ENCODE data around the gene FARP1. TPM values are rescaled to one million over a fixed set of nuclear protein-coding genes. Genes with fewer than 3 reads are reported as not detected.
A peak's percentile ranks its signal among the peaks of the same experiment; 100 is the strongest.

The FARP1 gene
- total and polyA plus RNA-seq, 2 of the 13 experiments (the other 11 are each of a cell fraction or from before 2014, with no cell fraction given), result 70.6 to 126 TPM

DNA sequence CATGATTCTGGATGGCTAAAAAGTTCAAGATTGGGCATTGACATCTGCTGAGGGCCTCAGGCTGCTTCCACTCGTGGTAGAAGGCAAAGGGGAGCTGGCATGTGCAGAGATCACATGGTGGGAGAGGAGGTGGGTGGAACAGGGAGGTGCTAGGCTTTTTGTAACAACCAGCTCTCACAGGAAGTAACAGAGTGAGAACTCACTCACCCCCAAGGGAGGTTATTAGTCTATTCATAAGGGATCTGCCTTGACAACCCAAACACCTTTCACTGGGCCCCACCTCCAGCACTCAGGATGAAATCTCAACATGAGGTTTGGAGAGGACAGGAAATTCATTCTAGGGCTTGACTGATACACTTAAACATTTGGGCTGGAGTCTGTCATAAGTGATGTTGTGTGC is 231.9 kb downstream of the FARP1 start:
- ATAC-seq, result no peak
- ChIA-PET POLR2A (no interaction called here), CTCF (ENCODE audit: low intra/inter-chr PET ratio, low total read pairs) (no interaction called here)
- H3K9me3 ChIP-seq (ENCODE audit: low read length), result no peaks in the 10 kb centered on the region
- H3K9ac ChIP-seq (ENCODE audit: insufficient read depth, low read depth, low read length), result no peak overlapping the region
- 89% methylated on average over 1 of the region's 1 CpG for WGBS (ENCODE audit: low lambda C conversion rate)
- H3K27ac ChIP-seq (ENCODE audit: extremely low read length, insufficient read depth, low read length), result no peak overlapping the region
- H3K4me3 ChIP-seq (replicated peaks in 1 of 3; ENCODE audit: insufficient read depth in 1 of 3, low read depth in 2 of 3, low read length in 3 of 3), result no peak overlapping the region
- peaks cover 31% of the 10 kb centered on the region; the same call in 1 of the 2 replicates for H4K20me1 ChIP-seq (ENCODE audit: insufficient read depth, low read length)
- H3K79me2 ChIP-seq (ENCODE audit: insufficient read depth, low read length), result peaks cover 24% of the 10 kb centered on the region
- peaks cover 20 to 65% of the 10 kb centered on the region in 2 experiments for H3K36me3 ChIP-seq (replicated peaks in 1 of 2; ENCODE audit: control insufficient read depth in 1 of 2, insufficient read depth in 2 of 2, low read length in 2 of 2)
- DNase-seq (ENCODE audit: low spot score), result no peak
- no peaks in the 10 kb centered on the region for H3K4me1 ChIP-seq (ENCODE audit: insufficient read depth, low read length)
- no peak overlapping the region for H2AFZ ChIP-seq (ENCODE audit: low read length)
- TF ChIP-seq ZNF484 (CRISPR knock-in tag; IDR thresholded peaks at IDR 0.05; ENCODE audit: borderline replicate concordance, low read depth) (0 out of 2 replicates have a peak, but pooled peaks have one; percentile 14), ARID2 (CRISPR knock-in tag; IDR thresholded peaks at IDR 0.05; ENCODE audit: borderline replicate concordance) (no peak), RBM22 (optimal IDR thresholded peaks at IDR 0.05; ENCODE audit: low read length) (peak; percentile 16)
- H3K4me2 ChIP-seq (ENCODE audit: low read depth, low read length), result no peak overlapping the region
- intact Hi-C loops (cut with micrococcal nuclease; ENCODE audit: unreplicated experiment) (no loop called here), in situ Hi-C loops (cut with HindIII; ENCODE audit: extremely low pct_ligation_motif_present, low pct_unique_long_range_greater_than_20kb) (no loop called here)
- no TSS peak for BruUV-seq (replicated peaks)
- H3K27me3 ChIP-seq (ENCODE audit: control insufficient read depth in 1 of 2, insufficient read depth in 2 of 2, low read length in 2 of 2), result no peaks in the 10 kb centered on the region
- FAIRE-seq, result no peak

DNA sequence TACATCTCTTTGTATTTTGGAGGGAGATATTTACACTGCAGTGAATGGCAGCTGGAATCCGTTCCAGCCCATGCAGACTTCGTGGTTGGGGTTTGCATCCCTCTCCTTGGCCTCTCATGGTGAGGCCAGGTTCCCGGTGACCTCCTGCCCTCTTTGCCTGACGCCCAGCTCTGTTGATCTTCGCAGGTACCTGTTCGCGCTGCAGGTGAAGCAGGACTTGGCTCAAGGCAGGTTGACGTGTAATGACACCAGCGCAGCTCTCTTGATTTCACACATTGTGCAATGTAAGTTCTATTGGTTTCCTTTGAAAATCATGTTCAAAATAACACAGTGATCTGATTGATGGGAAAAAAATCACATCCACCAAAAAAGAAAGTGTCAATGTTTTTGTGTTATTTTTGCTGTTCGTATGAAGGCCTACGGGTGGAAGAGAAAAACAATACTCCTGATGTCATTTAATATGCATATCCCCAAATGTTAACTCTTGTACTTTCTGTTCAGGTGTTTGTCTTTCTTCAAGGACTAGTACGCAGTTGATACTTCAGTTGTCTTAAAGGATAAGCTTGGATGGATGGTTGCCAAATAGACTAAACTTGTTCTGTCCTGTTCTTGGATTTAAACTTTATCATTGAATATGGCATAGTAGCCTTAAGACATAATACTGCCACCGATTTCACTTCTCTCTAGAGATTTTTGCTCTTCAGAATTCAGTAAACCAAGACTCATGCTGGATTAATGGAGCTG is 234.9 kb downstream of the FARP1 start:
- 98% methylated on average over 13 of the region's 13 CpGs for WGBS (ENCODE audit: low lambda C conversion rate)
- TF ChIP-seq RBM22 (optimal IDR thresholded peaks at IDR 0.05; ENCODE audit: low read length) (peak; percentile 66), ZNF780A (CRISPR knock-in tag; IDR thresholded peaks at IDR 0.05) (no peak)
- no peak overlapping the region for H3K27ac ChIP-seq (ENCODE audit: extremely low read length, insufficient read depth, low read length)
- H2AFZ ChIP-seq (ENCODE audit: low read length), result no peak overlapping the region
- peaks cover 13% of the 10 kb centered on the region; the same call in 1 of the 2 replicates for H4K20me1 ChIP-seq (ENCODE audit: insufficient read depth, low read length)
- peaks cover 21 to 65% of the 10 kb centered on the region in 2 experiments for H3K36me3 ChIP-seq (replicated peaks in 1 of 2; ENCODE audit: control insufficient read depth in 1 of 2, insufficient read depth in 2 of 2, low read length in 2 of 2)
- H3K79me2 ChIP-seq (ENCODE audit: insufficient read depth, low read length), result peaks cover 23% of the 10 kb centered on the region
- H3K4me2 ChIP-seq (ENCODE audit: low read depth, low read length), result no peak overlapping the region
- ATAC-seq, result no peak
- no peak overlapping the region for H3K9ac ChIP-seq (ENCODE audit: insufficient read depth, low read depth, low read length)
- H3K9me3 ChIP-seq (ENCODE audit: low read length), result no peaks in the 10 kb centered on the region
- POLR2A ChIA-PET, result no interaction called here
- no peaks in the 10 kb centered on the region for H3K4me1 ChIP-seq (ENCODE audit: insufficient read depth, low read length)
- no TSS peak for BruUV-seq (replicated peaks)
- no peak for FAIRE-seq
- intact Hi-C loops (cut with micrococcal nuclease; ENCODE audit: unreplicated experiment) (no loop called here), in situ Hi-C loops (cut with HindIII; ENCODE audit: extremely low pct_ligation_motif_present, low pct_unique_long_range_greater_than_20kb) (no loop called here)
- no peak overlapping the region for H3K4me3 ChIP-seq (replicated peaks in 1 of 3; ENCODE audit: insufficient read depth in 1 of 3, low read depth in 2 of 3, low read length in 3 of 3)
- no peak for DNase-seq (ENCODE audit: low spot score)
- CTCF ChIA-PET (ENCODE audit: low intra/inter-chr PET ratio, low total read pairs), result no interaction called here
- no peaks in the 10 kb centered on the region for H3K27me3 ChIP-seq (ENCODE audit: control insufficient read depth in 1 of 2, insufficient read depth in 2 of 2, low read length in 2 of 2)

All from HepG2 (cell line).